Activated naive CD8-positive, alpha-beta T cell (primary cell): ENCODE results near the gene CPSF6.
"Not testable (repeated sequence)": the region's sequence is repeated elsewhere in the genome, so short reads cannot be mapped to it uniquely, and the experiment has no call there.

Source experiments
- H3K27ac Mint-ChIP-seq: one replicate; pipeline ENCODE4 v1.8.0; 2021; ENCODE audit warnings: mixed read lengths
- H3K27me3 Mint-ChIP-seq: one replicate; pipeline ENCODE4 v1.8.0; 2021; ENCODE audit warnings: mixed read lengths
- H3K36me3 Mint-ChIP-seq: one replicate; pipeline ENCODE4 v1.8.0; 2021; ENCODE audit warnings: mixed read lengths
- H3K4me1 Mint-ChIP-seq: one replicate; pipeline ENCODE4 v1.8.0; 2021; ENCODE audit warnings: low read depth, mixed read lengths
- H3K4me3 Mint-ChIP-seq: one replicate; pipeline ENCODE4 v1.8.0; 2021; ENCODE audit warnings: mild to moderate bottlenecking, mixed read lengths
- H3K9me3 Mint-ChIP-seq: one replicate; pipeline ENCODE4 v1.8.0; 2021; ENCODE audit warnings: low read depth, mixed read lengths

The CPSF6 gene

GRCh38 chr12:69243099-69244084 lies 4.0 kb downstream of the CPSF6 start:
- Mint-ChIP-seq H3K36me3 (peaks cover 5% of the 10 kb centered on the region), H3K4me3 (peak overlapping the region; percentile 100), H3K9me3 (no peaks in the 10 kb centered on the region), H3K27ac (peak overlapping the region; percentile 70), H3K4me1 (peaks cover 75% of the 10 kb centered on the region), H3K27me3 (no peaks in the 10 kb centered on the region)

- Mint-ChIP-seq H3K4me1 (peaks cover 80% of the 10 kb centered on the region), H3K4me3 (peak overlapping the region; percentile 64), H3K27me3 (no peaks in the 10 kb centered on the region), H3K9me3 (no peaks in the 10 kb centered on the region), H3K36me3 (peaks cover 3% of the 10 kb centered on the region), H3K27ac (peak overlapping the region; percentile 52)
Observed at GRCh38 chr12:69247268-69248018, 8.1 kb downstream of the CPSF6 start.

GRCh38 chr12:69252033-69252432 lies 12.7 kb downstream of the CPSF6 start:
- H3K4me3 Mint-ChIP-seq = no peak overlapping the region
- H3K27ac Mint-ChIP-seq = peak overlapping the region; percentile 22
- H3K27me3 Mint-ChIP-seq = no peaks in the 10 kb centered on the region
- H3K4me1 Mint-ChIP-seq = peaks cover 54% of the 10 kb centered on the region
- H3K36me3 Mint-ChIP-seq = peaks cover 7% of the 10 kb centered on the region
- H3K9me3 Mint-ChIP-seq = no peaks in the 10 kb centered on the region

DNA sequence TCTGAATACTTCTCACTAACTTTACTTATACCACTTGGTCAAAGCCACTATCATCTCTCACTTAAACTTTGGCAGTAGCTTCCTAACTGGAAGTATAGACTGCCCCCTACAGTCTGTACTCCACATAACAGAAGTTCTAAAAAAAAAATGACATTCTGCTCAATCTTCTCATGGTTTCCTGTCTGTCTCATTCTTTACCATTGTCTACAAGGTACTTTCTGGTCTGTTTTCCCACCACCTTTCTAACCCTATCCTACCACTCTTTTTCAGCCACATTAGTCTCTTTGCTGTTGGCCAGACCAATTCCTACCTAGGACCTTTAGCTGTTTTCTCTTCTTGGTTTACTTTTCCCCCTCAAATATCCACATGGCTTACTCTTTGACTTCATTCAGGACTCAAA lies 14.7 kb downstream of the CPSF6 start:
- H3K9me3 Mint-ChIP-seq = no peaks in the 10 kb centered on the region
- H3K36me3 Mint-ChIP-seq = peaks cover 12% of the 10 kb centered on the region
- H3K27ac Mint-ChIP-seq = peak overlapping the region; percentile 82
- no peak overlapping the region for H3K4me3 Mint-ChIP-seq
- H3K4me1 Mint-ChIP-seq = peaks cover 39% of the 10 kb centered on the region
- no peaks in the 10 kb centered on the region for H3K27me3 Mint-ChIP-seq

- Mint-ChIP-seq H3K27me3 (no peaks in the 10 kb centered on the region), H3K36me3 (peaks cover 11% of the 10 kb centered on the region), H3K4me1 (peaks cover 32% of the 10 kb centered on the region), H3K9me3 (no peaks in the 10 kb centered on the region), H3K27ac (no peak overlapping the region), H3K4me3 (no peak overlapping the region)
Observed at GRCh38 chr12:69254862-69255261, 15.5 kb downstream of the CPSF6 start.

- Mint-ChIP-seq H3K4me3 (no peak overlapping the region), H3K36me3 (peaks cover 14% of the 10 kb centered on the region), H3K27ac (peak overlapping the region; percentile 46), H3K4me1 (peaks cover 8% of the 10 kb centered on the region), H3K27me3 (no peaks in the 10 kb centered on the region), H3K9me3 (no peaks in the 10 kb centered on the region)
Observed at GRCh38 chr12:69258655-69259054, 19.3 kb downstream of the CPSF6 start.

DNA sequence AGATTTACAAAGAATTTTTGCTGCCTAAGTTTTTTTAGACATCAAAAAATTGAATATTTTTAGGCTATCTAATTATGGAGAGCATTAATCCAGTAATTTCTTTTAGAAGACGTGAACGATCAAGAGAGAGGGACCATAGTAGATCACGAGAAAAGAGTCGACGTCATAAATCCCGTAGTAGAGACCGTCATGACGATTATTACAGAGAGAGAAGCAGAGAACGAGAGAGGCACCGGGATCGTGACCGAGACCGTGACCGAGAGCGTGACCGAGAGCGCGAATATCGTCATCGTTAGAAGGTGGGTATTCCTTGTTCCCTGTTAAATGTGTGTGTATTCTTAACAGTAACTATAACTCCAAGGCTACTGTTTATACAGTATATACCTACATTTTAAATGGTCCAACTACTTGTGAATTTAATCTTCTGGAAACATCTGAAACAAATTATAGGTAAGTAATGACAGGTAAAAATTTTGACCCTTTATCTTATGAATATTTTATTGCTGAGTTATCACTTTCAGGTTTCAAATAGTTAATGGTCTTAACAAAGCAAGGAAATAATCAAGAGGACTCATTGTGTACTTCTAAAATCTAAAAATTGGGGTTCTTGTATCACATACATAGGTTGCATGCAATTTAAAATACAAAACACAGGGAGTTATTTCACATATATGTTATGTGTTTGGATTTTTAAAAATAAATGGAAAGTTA lies 23.1 kb downstream of the CPSF6 start:
- Mint-ChIP-seq H3K27ac (peak overlapping the region; percentile 13), H3K36me3 (peaks cover 13% of the 10 kb centered on the region), H3K4me1 (peaks cover 4% of the 10 kb centered on the region), H3K4me3 (no peak overlapping the region), H3K27me3 (no peaks in the 10 kb centered on the region), H3K9me3 (no peaks in the 10 kb centered on the region)

DNA sequence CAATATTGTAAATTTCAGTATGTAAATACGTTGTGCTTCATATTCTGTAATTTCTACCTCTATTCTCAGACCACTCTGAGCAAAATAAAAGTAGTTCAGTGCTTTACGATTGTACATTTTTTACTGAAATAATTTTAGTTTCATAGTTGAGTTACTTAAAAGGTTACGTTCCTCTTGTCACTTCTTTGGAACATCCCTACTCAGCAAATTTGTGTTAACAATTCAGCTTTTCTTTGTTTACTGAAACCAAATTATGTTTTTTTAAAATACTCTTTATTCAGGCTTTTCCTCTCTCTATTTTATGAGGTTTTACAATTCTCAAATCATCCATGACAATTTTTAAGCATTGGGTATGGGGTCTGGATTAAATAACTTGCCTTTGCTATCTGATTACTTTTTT lies 25.8 kb downstream of the CPSF6 start:
- Mint-ChIP-seq H3K9me3 (no peaks in the 10 kb centered on the region), H3K36me3 (peaks cover 6% of the 10 kb centered on the region)

GRCh38 chr12:69265633-69266032 lies 26.3 kb downstream of the CPSF6 start:
- H3K27ac Mint-ChIP-seq, H3K9me3 Mint-ChIP-seq, H3K27me3 Mint-ChIP-seq, H3K4me3 Mint-ChIP-seq, H3K36me3 Mint-ChIP-seq: not testable (repeated sequence)
- H3K4me1 Mint-ChIP-seq = peaks cover 10% of the 10 kb centered on the region

More for the DNA sequence above, 25.8 kb downstream of the CPSF6 start:
- H3K27ac Mint-ChIP-seq = no peak overlapping the region
- no peak overlapping the region for H3K4me3 Mint-ChIP-seq
- peaks cover 7% of the 10 kb centered on the region for H3K4me1 Mint-ChIP-seq
- H3K27me3 Mint-ChIP-seq = no peaks in the 10 kb centered on the region

DNA sequence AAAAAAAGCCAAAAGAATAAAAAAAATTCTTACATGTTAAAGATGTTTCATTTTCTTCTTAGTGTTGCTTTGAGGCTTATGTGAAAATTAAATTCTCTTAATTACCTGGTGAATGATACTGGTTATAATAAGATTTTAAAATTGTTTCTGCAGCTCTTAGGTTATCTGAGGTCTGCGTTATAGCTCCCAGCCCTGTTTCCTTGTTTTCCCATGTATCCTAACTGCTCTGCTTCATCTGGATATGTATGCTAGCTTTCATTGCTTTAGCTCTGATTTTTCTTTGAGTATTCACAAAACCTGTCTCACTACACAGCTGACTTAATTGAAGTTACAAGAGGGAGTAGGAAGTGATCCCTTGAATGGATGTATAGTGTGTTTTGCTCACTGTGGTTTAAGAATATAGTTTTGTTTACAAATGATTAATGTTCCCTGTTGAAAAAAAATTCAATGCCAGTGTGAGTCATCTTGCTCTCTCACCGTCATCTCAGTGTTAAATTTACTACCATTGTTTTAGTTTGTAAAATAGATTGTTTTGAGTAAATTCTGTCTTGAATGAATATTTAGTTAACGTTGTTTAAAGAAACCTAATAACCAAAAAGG lies 26.8 kb downstream of the CPSF6 start:
- Mint-ChIP-seq H3K4me3 (no peak overlapping the region), H3K27me3 (no peaks in the 10 kb centered on the region), H3K36me3 (peaks cover 4% of the 10 kb centered on the region), H3K27ac (no peak overlapping the region), H3K4me1 (peaks cover 14% of the 10 kb centered on the region), H3K9me3 (no peaks in the 10 kb centered on the region)

- no peak overlapping the region for H3K4me3 Mint-ChIP-seq
- no peak overlapping the region for H3K27ac Mint-ChIP-seq
- H3K27me3 Mint-ChIP-seq = no peaks in the 10 kb centered on the region
- H3K4me1 Mint-ChIP-seq = peaks cover 36% of the 10 kb centered on the region
- H3K36me3 Mint-ChIP-seq = peaks cover 4% of the 10 kb centered on the region
- H3K9me3 Mint-ChIP-seq = no peaks in the 10 kb centered on the region
Observed at GRCh38 chr12:69269736-69270135, 30.4 kb downstream of the CPSF6 start.

GRCh38 chr12:69272511-69272910 lies 33.1 kb downstream of the CPSF6 start:
- Mint-ChIP-seq H3K27me3 (no peaks in the 10 kb centered on the region), H3K9me3 (no peaks in the 10 kb centered on the region), H3K36me3 (peaks cover 2% of the 10 kb centered on the region), H3K4me1 (peaks cover 56% of the 10 kb centered on the region), H3K4me3 (no peak overlapping the region), H3K27ac (peak overlapping the region; percentile 19)

- Mint-ChIP-seq H3K4me3 (no peak overlapping the region), H3K36me3 (peaks cover 2% of the 10 kb centered on the region), H3K27me3 (no peaks in the 10 kb centered on the region), H3K4me1 (peaks cover 63% of the 10 kb centered on the region), H3K27ac (no peak overlapping the region), H3K9me3 (no peaks in the 10 kb centered on the region)
Observed at GRCh38 chr12:69274861-69275260, 35.5 kb downstream of the CPSF6 start.

- no peaks in the 10 kb centered on the region for H3K9me3 Mint-ChIP-seq
- H3K4me3 Mint-ChIP-seq = peak overlapping the region; percentile 21
- H3K36me3 Mint-ChIP-seq = peaks cover 2% of the 10 kb centered on the region
- H3K4me1 Mint-ChIP-seq = peaks cover 58% of the 10 kb centered on the region
- H3K27ac Mint-ChIP-seq = peak overlapping the region; percentile 70
- no peaks in the 10 kb centered on the region for H3K27me3 Mint-ChIP-seq
Observed at GRCh38 chr12:69275471-69275891, 36.1 kb downstream of the CPSF6 start.
